GM19351 (cell line): ENCODE results near the gene ING2.
"Not testable (repeated sequence)": the region's sequence is repeated elsewhere in the genome, so short reads cannot be mapped to it uniquely, and the experiment has no call there.

ENCODE experiments used
- ATAC-seq: cut with Tn5 transposase; IDR thresholded peaks from one replicate; pipeline ENCODE4 v1.9.1; 2021; ENCODE audit warnings: mild to moderate bottlenecking, moderate library complexity; ENCODE audit not compliant: unreplicated experiment

ING2 gene, protein sequence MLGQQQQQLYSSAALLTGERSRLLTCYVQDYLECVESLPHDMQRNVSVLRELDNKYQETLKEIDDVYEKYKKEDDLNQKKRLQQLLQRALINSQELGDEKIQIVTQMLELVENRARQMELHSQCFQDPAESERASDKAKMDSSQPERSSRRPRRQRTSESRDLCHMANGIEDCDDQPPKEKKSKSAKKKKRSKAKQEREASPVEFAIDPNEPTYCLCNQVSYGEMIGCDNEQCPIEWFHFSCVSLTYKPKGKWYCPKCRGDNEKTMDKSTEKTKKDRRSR

DNA sequence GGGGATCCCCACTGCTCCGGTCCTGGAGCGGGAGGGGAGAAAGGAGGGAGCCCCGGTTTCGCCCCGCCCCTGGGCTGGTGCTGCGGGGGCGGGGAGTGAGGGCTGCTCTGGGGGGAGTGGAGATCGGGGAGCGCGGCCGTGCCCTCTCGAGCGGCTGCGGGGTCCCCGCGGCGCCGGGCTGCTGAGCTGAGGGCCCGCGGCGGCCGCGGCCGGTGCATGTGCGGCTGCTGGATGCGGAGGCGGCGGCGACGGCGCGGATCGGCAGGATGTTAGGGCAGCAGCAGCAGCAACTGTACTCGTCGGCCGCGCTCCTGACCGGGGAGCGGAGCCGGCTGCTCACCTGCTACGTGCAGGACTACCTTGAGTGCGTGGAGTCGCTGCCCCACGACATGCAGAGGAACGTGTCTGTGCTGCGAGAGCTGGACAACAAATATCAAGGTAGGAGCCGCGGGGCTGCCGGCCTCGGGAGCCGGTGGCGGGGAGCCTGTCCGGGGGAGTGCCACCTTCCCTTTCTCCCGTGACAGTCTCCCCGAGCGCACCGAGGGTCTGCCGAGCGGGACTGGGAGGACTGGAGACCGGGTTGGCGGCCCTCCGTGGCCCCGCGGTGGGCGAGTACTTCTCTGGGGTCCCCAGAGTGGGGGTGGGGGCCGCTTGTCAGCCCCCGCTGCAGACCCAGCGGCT is at the start of gene ING2:
Gene ING2, plus strand, starts transcription at position 129 of the 681 bp plus-strand sequence. Its CDS starts 138 bp downstream, at position 267.
- ATAC-seq: peak; percentile 42

GRCh38 chr4:183455431-183456195 is 49.2 kb upstream of the ING2 start:
- no peak for ATAC-seq

DNA sequence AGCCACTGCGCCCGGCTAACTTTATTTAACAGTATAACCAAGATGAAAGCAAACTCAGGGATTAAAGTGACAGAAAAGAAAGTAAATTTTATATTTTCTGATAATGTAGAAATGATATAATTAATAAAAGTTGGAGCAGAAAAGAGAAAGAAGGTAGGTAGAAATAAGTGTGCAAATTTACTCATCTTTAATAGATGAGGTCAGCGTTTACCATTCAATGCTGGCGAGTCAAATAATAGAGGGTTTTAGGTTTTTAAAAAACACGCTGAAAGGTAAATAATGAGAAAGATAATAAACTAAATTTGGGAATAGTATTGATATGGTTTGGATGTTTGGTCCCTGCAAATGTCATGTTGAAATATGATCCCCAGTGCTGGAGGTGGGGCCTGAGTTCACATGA is 46.9 kb upstream of the ING2 start:
- ATAC-seq: no peak

- not testable (repeated sequence) for ATAC-seq
These were observed 40.8 kb upstream of the ING2 start for GRCh38 chr4:183463903-183464619.

- ATAC-seq: not testable (repeated sequence)
These were observed 39.0 kb upstream of the ING2 start for GRCh38 chr4:183465879-183466278.

DNA sequence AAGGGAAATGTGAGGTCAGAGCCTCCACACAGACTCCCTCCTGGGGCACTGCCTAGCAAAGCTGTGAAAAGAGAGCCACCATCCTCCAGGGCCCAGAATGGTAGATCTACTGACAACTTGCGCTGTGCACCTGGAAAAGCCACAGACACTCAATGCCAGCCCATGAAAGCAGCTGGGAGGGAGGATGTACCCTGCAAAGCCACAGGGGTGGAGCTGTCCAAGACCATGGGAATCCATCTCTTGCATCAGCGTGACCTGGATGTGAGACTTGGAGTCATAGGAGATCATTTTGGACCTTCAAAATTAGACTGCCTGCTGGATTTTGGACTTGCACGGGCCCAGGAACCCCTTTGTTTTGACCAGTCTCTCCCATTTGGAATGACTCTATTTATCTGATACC is 37.6 kb upstream of the ING2 start:
- no peak for ATAC-seq

DNA sequence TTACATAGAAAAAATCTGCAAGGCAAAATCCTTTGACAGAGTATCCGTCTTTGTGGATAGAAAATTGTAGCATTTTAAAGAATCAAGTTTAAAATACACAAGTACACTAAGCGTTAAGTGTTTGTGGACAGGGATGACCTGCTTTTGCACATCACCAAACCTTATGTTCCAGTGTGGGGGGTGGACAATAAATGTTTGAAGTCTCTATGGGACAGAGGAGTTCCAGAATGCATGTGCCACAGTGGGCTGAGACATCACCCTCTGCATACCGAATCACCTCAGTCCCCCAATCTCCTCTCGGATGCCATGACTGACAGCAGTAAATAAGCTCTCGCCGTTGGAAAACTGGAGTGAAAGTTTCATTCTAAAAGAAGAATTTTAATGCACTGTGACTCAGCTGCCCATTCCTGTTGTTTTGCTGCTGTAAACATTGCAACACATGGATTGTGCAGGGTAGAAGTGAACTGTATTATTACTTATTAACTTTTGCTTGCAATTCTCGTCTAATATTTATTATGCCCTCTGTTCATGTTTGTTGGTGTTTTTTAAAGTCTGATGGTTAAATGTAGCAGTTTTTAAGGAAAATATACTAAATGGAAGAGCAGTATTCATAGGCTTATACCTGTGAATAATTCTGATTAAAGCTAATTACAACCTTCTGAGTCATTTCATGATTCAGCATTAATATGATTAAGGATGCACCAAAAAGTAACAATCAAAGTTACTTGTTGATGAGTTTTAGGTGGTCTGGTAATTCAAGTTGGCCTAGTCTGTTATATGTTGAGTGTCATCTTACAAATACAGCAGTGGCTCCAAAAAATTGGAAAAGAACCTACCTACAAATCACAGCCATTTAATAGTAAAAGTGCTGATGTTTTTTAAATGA is 36.4 kb upstream of the ING2 start:
- no peak for ATAC-seq

DNA sequence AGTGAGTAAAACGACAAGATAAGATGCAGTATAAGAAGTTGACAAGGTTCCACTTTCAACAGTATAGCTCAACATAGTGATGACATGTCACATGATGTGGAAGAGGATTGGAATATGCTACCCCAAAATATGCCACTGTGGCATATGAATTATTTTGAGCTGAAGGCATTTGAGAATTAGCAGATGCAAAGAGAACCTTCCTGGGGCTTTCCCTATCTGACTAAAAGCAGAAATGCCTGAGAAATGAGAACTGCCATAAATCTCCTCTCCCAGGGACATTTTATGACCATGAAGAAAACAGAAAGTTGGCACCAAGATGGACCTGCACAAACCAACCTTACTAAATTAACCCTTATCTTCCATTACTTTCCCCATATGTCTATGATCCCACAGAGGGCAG is 35.6 kb upstream of the ING2 start:
- ATAC-seq: no peak

- ATAC-seq: no peak
These were observed 34.9 kb upstream of the ING2 start for GRCh38 chr4:183469936-183470335.

DNA sequence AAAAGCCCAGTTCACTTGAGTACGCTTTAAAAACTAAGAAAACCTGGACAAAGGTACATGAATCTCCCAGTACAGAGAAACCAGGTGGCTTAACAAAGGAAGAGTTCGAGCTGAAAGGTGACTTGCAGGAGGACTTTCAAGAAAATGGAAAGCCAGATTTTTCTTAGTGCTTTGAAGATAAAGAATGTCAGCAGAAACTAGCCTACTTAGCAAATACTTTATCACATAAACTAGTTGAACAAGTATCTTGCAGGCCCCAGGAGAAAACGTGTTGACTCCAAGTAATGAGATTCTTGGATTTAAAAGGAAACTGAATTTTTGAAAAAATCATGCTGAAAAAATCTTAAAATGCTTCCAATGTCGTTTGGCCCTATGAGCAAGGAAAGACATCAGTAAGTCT is 34.0 kb upstream of the ING2 start:
- ATAC-seq: no peak

DNA sequence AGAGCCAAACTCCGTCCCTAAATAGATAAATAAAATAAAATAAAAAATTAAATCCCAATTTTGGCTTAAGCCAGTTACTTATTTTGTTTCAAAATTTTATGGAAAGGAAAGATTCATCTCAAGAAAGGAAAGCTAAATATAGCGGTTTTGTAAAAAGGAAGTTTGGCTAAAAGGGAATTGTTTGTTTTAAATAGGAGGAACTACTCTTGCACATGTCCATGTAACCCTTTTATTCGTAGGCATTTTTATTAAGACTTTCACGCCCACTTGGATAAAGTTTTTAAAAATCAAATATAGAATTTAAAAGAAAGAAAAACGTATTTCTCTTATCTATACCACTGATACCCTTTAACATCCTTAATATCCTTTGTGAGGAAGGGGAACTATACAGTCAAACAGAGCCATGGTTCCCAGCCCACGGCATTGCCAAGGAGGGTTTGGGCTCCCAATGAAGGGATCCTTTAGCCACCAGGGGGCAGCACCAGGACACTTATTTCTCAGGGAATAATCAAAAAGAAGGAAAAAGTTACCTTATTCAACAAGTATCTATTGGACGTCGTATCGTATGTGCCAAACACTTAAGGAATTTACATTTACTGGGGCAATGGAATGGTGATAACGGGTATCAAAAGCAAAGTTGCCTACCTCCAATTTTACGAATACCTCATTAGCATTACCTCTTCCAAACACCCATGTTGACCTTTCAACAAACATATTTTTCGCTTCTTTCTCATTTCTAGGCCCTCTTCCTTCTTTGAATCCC is 32.7 kb upstream of the ING2 start:
- peak; percentile 89 for ATAC-seq

DNA sequence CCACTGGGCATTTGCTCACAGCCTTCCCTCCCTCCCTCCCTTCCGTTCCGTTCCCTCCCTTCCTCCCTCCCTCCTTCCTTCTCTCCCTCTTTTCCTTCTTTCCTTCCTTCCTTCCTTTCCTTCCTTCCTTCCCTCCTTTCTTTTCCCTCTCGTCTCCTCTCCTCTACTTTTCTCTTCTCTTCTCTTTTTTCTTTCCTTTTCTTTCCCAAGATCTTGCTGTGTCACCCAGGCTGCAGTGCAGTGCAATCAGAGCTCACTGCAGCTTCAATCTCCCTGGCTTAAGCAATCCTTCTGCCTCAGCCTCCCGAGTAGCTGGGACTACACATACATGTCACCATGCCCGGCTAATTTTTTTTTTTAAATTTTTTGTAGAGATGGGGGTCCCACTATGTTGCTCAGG is 26.7 kb upstream of the ING2 start:
- ATAC-seq: no peak

- ATAC-seq: no peak
These were observed 25.9 kb upstream of the ING2 start for GRCh38 chr4:183478926-183479325.

DNA sequence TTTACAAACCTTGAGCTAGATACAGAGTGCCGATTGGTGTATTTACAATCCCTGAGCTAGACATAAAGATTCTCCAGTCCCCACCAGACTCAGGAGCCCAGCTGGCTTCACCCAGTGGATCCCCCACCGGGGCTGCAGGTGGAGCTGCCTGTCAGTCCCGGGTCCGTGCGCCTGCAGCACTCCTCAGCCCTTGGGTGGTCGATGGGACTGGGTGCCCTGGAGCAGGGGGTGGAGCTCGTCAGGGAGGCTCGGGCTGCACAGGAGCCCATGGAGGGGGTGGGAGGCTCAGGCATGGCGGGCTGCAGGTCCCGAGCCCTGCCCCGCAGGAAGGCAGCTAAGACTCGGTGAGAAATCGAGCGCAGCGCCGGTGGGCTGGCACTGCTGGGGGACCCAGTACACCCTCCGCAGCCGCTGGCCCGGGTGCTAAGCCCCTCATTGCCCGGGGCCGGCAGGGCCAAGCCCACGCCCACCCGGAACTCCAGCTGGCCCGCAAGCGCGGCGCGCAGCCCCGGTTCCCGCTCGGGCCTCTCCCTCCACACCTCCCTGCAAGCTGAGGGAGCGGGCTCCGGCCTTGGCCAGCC is 22.3 kb upstream of the ING2 start:
- ATAC-seq: not testable (repeated sequence)

DNA sequence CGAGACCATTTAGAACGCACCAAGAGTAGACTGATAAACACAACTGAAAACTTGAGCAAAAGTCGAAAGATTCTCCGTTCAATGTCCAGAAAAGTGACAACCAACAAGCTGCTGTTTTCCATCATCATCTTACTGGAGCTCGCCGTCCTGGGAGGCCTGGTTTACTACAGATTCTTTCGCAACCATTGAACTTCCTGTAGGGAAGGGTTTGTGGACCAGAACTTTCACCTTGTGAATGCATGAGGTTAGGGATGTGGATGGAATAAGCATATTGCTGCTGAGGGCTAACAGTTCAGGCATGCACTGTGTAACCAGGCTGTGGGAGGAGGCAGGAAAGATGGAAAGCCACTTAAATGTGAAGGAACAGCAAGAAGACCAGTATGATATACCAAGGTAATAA is 20.9 kb upstream of the ING2 start:
- no peak for ATAC-seq

DNA sequence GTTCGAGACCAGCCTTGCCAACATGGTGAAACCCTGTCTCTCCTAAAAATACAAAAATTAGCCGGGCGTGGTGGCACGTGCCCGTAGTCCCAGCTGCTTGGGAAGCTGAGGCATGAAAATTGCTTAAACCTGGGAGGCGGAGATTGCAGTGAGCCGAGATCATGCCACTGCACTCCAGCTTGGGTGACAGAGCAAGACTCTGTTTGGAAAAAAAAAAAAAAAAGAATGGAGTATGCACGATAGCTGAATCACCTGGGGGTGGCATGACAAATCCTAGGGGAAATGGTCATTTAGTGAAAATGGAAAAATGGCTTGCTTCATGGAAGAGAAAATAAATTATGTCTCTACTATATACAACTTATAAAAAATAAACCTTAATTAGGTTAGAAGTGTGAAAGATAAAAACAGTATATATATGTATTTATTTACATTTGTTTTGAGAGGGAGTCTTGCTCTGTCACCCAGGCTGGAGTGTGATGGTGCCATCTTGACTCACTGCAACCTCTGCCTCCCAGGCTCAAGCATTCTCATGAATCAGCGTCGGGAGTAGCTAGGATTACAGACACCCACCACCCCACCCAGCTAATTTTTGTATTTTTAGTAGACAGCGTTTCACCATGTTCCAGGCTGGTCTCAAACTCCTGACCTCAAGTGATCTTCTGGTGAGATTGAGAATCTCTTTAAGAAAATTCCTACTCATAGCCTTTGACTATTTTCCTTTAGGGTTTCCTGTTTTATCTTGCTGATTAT is 19.3 kb upstream of the ING2 start:
- no peak for ATAC-seq

DNA sequence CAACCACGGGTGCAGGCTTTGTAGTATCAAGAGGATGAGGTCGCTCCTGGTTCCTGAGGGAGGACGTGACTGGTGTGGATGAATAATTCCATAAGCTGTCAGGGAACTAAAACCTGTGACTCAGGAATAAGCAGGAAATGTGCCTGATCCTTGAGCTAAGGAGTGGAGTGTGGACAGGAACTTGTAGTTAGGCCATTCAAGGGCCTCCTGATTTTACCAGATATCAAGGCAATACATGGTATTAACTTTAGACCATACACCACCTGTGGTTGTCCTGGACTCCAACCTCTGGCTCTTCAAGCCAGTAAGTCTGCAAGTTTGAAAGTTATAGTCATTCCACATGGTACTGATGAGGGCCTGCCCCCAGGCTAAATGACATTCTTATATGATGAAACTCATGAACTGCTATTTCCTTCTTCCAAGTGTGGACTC is 12.1 kb upstream of the ING2 start:
- no peak for ATAC-seq

DNA sequence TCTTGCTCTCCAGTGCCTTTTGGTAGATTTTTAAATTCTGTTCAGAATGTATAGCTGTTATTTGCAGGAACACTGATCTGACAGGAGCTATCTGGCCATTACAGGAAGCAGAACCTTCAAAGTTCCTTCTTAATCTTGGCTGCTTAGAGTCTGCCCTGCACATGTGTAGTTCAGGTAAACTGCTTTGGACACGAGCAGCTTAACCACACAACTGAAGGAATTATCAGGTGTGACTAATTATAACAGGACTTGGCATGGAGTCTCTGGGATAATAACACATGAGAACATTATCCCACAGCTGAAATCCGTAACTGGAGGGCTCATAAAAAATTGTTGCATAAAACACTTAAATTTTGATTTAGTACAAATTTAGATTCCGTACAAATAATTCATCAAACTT is 11.6 kb upstream of the ING2 start:
- ATAC-seq: no peak
